ENCODE data around the gene ZP2.

DNA sequence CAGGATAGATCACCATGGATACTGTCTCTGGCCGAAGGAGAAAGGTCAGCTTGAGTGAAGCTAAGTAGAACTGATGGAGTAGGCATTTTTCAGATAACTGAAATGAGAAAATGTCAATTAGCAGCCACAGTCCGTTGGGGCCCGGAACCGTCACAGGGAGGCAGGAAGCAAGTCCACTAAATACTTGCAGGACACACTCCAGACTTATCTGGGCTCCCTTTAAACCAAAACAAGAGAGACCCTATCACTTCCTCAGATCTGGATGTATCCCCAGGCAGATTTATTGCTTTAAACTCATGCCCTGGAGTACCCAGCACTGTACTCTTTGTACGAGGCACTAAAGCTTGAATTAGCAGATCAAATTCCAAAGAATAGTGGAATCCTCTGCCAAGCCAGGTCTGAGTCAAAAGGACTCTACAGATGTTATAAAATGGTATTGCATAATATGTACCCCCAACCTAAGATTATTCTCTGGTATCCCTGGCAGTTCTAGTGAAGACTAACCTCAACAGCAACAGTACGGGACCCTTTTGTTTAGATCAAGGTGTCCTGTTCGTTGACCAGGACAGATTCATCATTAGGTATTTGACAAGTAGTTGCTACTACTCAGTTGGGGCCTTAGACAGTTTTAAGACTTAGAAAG is 8.1 kb downstream of the ZP2 start:
- TF ChIP-seq, protein P1, sequence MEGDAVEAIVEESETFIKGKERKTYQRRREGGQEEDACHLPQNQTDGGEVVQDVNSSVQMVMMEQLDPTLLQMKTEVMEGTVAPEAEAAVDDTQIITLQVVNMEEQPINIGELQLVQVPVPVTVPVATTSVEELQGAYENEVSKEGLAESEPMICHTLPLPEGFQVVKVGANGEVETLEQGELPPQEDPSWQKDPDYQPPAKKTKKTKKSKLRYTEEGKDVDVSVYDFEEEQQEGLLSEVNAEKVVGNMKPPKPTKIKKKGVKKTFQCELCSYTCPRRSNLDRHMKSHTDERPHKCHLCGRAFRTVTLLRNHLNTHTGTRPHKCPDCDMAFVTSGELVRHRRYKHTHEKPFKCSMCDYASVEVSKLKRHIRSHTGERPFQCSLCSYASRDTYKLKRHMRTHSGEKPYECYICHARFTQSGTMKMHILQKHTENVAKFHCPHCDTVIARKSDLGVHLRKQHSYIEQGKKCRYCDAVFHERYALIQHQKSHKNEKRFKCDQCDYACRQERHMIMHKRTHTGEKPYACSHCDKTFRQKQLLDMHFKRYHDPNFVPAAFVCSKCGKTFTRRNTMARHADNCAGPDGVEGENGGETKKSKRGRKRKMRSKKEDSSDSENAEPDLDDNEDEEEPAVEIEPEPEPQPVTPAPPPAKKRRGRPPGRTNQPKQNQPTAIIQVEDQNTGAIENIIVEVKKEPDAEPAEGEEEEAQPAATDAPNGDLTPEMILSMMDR (IDR thresholded peaks at IDR 0.05) = no peak
- no peak for TF ChIP-seq POLR2A (IDR thresholded peaks at IDR 0.05)
- no peak for TF ChIP-seq POLR2AphosphoS5 (IDR thresholded peaks at IDR 0.05)
- TF ChIP-seq EP300 (IDR thresholded peaks at IDR 0.05; ENCODE audit: low read depth) = no peak

Measured in transverse colon (tissue), 4 donors.